NOMO-1 (cell line): Measurements from ENCODE around the gene GPR78.

Experiments used
- DNase-seq, 2 experiments: peaks; one replicate each; lab custom pipeline; 2025; ENCODE audit not compliant: unreplicated experiment in 2 of 2; lab: John Stamatoyannopoulos, UW

GPR78 gene

GRCh38 chr4:8580321-8581093 lies at the start of gene GPR78:
GPR78 (plus strand) TSS chr4:8580392; CDS start chr4:8580983, 591 bp downstream.
- DNase-seq, result no peak

GRCh38 chr4:8532245-8532781 lies 47.9 kb upstream of the GPR78 start:
- DNase-seq, result no peak

DNA sequence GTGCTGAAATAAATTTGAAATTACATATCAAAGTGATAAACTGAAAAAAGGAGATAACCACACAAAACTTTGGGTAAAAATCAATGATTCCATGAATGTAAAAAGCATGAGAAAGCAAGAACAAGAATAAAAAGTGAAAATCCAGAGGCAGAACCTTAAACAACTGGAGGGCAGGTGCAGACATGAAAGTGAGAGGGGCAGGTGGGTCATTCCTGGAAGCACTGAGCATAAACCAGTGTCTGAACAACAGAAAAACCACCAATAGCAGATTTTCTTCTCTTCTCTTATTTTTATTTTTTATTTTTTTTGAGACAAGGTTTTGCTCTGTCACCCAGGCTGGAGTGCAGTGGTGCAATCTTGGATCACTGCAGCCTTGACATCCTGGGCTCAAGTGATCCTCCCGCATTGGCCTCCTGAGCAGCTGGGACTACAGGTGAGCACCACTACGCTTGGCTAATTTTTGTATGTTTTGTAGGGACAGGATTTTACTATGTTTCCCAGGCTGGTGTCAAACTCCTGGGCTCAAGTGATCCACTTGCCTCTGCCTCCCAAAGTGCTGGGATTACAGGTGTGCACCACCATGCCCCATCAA lies 46.8 kb upstream of the GPR78 start:
- DNase-seq, result no peak

- no peak for DNase-seq
Measured at GRCh38 chr4:8534129-8534528, 46.1 kb upstream of the GPR78 start.

- no peak for DNase-seq
Measured at GRCh38 chr4:8534611-8535010, 45.6 kb upstream of the GPR78 start.

- DNase-seq, result no peak
Measured at GRCh38 chr4:8536467-8536866, 43.7 kb upstream of the GPR78 start.

GRCh38 chr4:8537041-8537461 lies 43.1 kb upstream of the GPR78 start:
- DNase-seq, result peak; percentile 11 to 44

DNA sequence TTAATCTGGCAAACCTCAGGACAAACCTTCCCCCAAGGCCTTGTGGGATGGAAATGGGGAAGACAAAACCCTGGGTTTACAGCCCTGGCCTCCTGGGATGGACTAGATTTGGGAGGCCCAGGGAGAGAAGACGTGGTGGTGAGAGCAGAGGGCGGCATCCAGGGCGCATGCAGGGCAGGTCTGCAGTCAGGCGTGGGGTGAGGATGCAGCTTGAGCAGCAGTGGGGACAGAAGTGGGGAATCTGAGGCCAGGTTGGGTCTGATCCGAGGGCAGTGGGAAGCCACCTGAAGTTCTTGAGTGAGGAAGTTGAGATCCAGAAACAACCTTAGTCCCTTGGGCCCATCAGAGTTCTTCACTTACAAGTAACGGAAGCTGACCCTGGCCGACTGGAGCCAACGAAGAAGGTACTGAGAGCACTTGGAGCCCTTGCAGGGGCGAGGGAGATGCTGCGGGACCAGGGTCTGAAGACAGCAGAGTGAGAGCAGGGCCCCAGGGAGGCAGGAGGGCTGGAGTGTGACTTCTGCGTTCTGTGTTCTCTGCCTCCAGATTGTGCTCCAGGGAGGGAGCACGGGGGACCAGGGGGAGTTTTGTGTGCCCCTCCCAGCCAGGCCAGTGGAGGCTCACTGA lies 42.0 kb upstream of the GPR78 start:
- no peak for DNase-seq

DNA sequence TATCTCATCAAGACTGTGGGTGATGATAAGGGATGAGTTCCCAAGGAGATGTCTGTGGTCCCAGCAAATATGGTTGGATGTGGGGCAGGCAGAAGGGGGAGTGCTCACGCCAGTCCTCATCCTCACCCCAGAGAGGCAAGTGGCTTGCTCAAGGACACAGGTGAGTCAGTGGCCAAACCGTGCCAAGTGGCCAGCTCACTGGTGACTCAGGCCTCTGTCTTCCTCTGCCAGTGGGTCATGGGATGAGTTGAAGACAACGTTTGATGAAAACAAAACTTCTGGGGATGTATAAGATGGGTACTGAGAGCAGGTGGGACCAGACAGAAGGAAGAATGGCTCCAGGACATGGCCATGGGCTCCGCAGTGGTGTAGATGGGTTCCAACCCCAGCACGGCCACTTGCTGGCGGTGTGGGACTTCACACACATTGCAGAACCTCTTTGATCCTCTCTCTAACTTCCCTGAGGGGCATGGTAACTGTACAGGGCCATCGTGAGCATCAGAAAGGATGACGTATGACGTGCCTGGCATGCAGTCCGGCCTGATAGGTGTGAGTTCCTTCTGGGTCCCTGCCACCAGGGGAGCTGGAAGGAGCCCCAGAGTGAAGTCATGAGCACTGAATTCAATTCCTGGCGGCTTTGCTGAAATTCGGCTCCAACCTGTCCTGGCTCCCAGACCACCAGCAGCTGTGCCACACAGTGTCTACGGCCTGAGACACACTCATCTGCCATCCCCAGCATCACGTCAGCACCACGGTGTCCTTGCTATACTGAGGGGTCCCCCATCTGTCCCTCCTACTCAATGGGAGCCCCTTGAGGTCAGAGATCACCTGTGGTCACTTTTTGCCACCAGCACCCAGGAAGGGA lies 41.3 kb upstream of the GPR78 start:
- no peak for DNase-seq

DNA sequence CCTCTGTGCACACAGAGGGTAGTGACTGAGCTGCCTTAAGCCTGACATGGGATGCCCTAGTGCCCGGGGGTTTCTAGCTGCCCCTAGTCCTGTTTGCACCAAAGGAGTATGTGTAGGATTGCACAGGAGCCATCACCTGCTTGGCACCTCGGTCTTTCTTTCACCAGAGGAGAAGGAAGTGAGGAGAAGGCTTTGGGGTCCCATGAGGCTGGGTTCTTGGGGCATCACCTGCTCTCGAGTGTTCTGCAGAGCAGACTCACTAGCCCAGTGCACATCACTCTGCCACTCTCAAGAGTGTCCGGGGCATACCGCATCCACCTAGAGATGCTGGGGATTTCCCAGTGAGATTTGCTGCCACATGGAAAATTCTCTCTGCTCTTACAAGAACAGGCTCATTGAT lies 40.5 kb upstream of the GPR78 start:
- DNase-seq, result no peak

DNA sequence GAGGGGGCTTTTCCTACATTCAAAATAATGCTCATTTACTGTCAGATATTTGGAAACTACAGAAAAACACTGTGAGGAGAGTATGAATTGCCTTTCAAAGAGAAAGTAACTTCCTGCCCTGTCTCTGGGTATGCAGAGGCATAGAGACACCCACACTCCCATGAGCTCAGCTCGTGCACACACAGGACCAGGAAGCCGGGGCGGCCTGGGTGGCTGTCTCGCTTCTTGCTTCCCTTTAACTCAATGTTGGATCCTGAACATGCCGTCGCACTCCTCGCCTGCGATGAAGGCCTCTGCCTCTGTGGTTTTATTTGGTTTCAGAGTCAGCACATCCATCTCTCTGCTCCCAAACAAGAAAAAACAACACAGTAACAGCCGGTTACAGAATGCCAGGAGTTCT lies 40.1 kb upstream of the GPR78 start:
- DNase-seq, result no peak

DNA sequence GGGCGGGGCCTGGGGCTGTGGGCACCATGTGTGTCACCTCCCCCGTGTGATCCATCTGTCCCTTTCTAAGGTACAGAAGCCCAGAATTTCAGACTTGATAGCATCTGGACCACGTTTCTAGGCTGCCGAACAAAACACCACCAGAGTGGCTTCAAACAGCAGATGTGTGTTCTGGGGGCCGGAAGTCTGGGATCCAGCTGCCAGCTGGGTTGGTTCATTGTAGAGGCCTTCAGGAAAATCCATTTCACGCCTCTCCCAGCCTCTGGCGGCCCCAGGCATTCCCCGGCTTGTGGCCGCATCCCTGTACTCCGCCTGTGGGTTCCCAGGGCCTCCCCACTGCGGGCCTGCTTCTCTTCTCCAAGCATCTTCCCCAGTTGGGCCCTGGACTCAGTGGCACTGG lies 39.6 kb upstream of the GPR78 start:
- no peak for DNase-seq

DNA sequence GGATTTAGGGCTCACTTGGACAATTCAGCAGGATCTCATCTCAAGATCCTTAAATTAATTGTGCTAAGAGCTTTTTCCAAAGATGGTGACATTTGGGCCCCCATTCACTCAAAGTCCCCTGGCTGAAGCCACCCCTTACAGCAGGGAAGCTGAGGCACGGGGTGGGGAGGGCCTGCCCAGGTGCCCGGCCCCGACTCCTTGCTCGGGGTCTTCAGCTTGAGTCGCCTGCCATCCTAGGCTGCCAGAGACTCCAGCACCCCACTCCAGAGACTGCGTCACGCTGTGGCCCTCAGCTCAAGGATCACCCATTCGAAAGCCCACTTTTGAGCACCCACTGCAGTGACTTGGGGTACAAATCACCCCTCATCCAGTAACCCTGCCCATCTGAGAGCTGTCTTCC lies 39.2 kb upstream of the GPR78 start:
- no peak for DNase-seq

DNA sequence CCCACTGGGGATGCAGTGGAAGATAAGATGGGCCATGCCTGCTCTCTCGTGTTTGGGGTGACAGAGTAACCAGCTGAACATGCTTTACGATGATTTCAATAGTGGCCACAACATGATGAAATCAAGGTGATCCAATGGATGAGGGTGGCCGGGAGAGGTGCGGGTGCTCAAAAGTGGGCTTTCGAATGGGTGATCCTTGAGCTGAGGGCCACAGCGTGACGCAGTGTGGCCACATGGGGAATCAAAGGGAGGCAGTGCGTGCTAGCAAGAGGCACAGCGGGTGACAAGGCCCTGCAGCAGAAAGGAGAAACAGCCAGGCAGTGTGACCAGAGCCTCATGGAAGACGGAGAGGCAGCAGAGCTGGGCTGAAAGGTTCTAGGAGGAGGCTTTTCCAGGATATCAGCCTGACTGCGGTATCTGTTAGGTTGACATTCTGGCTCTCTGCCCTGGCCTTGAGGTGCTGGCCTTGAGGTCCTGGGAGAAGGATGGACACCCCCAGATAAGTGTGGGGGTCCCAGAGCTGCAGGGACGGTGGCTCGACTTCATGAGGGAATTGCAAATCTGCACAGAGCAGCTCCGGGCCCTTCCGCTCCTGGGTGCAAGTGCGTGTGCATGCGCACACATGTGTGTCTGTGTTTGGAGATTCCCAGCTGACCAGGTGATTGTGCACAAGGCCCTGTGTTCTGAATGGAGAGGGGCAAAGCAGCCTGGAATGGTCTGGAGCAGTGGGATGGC lies 38.0 kb upstream of the GPR78 start:
- DNase-seq, result no peak

- DNase-seq, result no peak
Measured at GRCh38 chr4:8542776-8543525, 37.2 kb upstream of the GPR78 start.

DNA sequence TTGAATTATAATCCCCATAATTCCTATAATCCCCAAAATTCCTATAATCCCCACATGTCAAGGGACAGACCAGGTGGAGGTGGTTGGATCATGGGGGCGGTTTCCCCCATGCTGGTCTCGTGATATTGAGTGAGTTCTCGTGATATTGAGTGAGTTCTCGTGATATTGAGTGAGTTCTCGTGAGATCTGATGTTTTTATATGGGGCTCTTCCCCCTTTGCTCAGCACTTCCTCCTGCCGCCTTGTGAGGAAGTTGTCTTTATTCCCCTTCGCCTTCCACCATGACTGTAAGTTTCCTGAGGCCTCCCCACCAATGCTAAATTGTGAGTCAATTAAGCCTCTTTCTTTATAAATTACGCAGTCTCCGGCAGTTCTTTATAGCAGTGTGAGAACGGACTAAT lies 36.6 kb upstream of the GPR78 start:
- DNase-seq, result no peak

- no peak for DNase-seq
Measured at GRCh38 chr4:8544282-8544681, 35.9 kb upstream of the GPR78 start.

- DNase-seq, result no peak
Measured at GRCh38 chr4:8544741-8545438, 35.3 kb upstream of the GPR78 start.

DNA sequence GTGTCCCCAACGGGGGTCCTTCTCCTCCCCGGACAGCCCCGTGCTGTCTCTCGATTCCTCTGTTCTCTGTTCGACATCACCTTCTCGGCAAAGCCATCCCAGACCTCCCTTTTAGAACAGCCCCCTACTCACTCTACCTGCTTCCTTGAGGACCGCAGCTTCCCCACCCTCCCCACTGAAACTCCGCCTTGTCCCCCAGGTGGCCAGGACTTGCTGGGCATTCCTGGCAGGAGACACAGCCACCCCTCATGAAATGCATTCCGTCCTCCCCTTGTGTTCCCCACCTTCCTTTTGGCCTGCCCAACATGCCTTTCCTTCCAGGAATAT lies 34.8 kb upstream of the GPR78 start:
- no peak for DNase-seq
